Head of caudate nucleus (tissue), 42 donors: ENCODE measurements around the gene C1orf216.
"Not testable (repeated sequence)": the region's sequence is repeated elsewhere in the genome, so short reads cannot be mapped to it uniquely, and the experiment has no call there.

Source experiments
- DNase-seq, 42 donors: peaks; one replicate each; pipeline versions ENCODE4 v3.0.0 to v3.0.0-alpha.2; 2020 to 2021; ENCODE audit warnings: mixed read lengths in 7 of 42
- intact Hi-C: fragments of 100-400 bp; cut with DNase I; formaldehyde crosslinking; loops from one replicate; pipeline ENCODE4 v1.15.0; 2022

C1orf216 gene

DNA sequence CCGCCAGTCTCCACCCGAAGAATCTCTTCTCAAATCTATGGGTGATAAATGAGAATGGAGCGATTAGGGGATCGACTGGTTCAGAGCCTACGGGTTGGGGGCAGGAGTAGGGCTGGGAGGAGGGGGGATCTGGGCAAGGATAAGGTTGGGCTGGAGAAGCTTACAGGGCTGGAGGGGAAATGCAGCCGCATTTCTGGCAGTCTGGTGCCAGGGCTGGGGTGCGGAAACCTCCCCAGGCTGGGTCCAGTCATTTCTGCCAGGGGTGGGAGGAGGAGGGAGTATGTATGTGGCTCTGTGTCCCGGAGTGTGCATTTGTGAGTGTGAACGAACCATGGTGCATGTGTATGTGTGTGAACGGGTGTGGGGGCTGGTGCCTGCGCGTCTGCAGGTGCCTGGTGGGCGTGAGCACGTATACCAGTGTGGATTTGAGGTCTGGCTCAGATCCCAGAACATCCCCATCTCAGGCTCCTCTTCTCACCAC is 10.2 kb downstream of the C1orf216 start:
- intact Hi-C loops, result no loop called here
- peak; percentile 21 to 91 (median 66) for DNase-seq

DNA sequence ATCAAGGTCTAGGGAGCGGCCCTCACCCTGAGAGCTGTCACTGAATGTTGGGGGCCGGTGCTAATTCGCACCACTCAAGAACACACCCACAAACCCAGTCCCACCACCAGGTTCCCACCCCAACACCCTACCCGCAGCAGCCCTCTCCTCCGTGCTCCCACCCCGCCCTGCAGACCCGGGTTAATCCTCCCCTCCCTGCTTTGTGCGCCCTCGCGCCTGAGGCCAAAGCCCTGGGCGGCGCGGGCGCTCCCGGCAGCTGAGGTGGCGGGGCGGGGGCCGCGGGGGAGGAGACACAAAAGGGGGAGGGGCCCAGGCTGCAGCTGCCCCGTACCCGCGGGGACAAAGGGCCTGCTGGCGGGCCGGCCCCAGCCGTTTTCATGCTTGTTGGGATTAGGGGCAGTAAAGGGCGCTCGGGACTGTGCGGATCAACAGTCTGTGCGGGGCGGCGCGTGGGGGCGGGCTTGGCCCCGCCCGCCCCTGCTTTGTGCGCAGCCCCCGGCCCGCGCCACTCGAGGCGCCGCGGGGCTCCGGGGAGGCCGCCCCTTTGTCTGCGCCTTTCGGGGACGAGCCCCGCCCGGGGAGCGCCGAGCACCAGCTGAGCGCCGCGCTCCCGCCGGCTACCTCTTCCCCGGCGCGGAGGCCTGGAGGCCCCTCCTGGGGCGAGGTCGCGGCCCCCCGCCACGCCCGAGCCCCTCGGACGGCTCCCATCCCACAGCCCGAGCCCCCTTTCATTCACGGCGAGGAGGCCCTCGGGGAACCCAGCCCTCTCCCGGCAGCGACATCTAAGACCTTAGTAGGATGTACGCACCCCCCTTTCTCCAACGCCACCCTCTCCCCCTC is 10.9 kb downstream of the C1orf216 start:
- peak in 40 of 42 donors; percentile 18 to 81 (median 60) for DNase-seq
- intact Hi-C loops, result no loop called here

DNA sequence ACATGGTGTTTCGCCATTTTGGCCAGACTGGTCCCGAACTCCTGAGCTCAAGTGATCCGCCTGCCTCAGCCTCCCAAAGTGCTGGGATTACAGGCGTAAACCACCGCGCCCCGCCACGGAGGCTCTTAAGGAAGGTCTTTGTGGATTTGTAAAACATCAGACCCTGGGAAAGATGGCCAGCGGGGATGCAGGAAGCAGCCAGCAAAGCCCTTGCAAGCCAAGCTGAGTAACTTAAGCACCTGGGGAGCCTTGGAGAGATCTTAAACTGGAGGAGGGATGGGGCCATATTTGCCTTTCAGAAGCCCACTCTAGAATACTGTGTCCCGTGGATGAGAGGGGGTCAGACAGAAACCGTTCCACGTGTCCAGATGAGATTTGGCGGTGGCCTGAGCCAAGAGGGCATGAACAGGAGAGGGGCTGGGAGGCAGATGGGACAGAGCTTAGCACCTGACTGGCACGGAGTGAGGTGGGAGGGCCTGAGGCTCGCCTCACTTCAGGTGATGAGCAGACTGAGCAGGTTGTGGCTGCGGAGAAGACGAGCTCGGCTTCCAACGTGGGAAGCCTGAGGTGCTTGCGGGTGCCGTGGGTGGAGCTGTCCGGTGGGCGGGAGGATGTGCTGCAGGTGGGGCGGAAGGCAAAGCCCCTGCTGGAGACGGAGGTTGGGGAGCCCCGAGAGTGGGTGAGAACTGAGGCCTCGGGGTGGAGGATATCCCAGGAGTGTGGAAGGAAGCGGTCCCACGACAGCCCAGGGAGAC is 11.7 kb downstream of the C1orf216 start:
- peak in 24 of 42 donors; percentile 3 to 63 (median 28) for DNase-seq
- intact Hi-C loops, result no loop called here

DNA sequence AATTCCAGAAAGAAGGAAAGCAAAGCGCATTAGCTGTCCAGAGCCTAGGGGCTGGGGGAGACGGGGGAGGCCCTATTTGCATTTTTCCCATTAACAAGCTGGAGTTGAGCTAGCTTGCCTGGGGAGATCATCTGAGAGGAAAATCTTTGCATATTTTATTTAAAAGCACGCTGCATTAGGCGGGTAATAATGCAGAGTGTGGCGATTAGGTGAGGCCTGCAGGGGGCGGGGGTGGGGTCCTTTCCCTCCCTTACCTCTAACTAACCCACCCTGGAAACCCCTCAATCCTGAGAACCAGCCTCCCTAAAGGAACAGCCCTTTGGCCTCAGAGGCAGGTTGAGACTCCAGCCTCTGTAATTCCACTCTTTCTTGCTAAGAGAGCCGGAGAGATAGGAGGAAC is 16.2 kb downstream of the C1orf216 start:
- no peak for DNase-seq
- intact Hi-C loops, result no loop called here

DNA sequence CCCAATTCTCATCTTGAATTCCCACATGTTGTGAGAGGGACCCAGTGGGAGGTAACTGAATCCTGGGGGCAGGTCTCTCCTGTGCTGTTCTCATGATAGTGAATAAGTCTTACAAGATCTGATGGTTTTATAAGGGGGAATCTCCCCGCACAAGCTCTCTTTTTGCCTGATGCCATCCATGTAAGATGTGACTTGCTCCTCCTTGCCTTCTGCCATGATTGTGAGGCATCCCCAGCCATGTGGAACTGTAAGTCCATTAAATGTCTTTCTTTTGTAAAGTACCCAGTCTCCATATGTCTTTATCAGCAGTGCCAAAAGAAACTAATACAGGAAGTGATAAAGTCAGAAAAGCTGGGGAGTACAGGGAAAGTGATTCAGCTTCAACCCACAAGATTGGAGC is 19.5 kb downstream of the C1orf216 start:
- intact Hi-C loops, DNase-seq: not testable (repeated sequence)

DNA sequence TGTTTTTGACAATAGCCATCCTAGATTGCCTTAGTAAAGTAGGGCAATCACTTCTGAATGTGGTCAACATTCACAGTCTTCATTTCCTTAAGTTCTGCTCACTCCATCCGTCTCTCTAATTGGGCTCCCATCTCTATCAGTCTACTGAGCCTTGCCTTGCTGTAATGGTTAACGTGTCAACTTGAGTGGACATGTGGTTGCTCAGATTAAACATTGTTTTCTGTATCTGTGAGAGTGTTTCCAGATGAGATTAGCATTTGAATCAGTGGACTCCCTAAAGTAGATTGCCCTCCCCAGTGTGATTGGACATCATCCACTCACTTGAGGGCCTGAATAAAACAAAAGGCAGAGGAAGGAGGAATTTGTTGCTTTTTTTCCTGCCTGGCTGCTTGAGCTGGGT is 26.4 kb downstream of the C1orf216 start:
- intact Hi-C loops, result no loop called here

DNA sequence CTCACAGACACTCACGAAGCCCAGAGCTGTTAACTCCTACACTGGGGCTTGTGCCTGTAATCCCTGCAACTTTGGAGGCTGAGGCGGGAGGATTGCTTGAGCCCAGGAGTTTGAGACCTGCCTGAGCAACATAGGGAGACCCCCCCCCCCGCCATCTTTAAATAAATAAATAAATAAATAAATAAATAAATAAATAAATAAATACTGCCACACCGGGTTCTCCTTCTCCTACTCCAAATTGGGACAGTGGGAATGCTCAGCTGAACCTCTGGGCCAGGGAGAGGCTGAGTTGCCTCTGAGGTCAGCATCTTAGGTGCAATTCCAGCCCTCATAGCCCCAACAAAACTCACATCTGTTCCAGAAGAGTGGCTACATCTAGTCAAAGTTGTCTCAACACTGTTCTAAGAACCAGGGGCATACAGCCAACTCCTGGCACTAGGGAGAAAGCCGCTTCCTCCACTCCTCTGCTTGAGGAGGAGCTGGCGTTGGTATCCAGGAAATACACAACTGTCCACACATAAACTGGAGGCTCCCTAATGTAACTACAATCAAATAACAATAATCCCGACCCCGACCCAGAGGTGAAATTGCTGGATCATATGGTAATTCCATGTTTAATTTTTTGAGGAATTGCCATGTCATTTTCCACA is 27.0 kb downstream of the C1orf216 start:
- intact Hi-C loops, result no loop called here
- no peak for DNase-seq

More for the DNA sequence above, 26.4 kb downstream of the C1orf216 start:
- DNase-seq, result no peak

DNA sequence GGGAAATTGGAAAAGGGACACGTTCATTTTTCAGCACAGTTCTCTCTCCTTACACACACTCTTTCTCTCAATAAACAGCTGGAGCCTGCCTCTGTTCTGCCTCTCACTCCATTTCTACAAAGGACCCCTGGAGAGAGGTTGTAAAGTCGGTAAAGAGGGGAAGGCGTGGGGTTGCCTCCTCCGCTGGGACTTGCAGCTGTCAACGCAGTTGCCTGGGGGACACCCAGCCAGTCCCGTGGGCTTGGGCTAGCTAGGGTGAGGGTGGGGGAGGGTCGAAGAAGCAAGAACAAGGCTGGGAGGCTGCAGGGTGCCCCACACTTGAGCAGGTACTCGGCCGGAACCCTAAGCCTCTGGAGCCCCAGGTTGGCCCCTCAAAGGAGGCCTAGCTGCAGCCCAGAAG is 27.6 kb downstream of the C1orf216 start:
- intact Hi-C loops, result no loop called here
- DNase-seq, result no peak

DNA sequence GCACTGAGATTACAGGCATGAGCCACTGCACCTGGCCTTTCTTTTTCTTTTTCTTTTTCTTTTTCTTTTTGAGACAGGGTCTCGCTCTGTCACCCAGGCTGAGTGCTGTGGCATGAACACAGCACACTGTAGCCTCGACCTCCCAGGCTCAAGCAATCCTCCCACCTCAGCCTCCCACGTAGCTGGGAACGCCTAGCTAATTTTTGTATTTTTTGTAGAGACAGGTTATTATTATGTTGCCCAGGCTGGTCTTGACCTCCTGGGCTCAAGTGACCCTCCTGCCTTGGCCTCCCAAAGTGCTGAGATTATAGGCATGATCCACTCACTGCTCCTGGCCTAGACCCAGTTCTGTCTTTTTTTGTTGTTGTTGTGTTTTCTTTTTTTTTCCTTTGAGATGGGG is 28.6 kb downstream of the C1orf216 start:
- intact Hi-C loops, DNase-seq: not testable (repeated sequence)

DNA sequence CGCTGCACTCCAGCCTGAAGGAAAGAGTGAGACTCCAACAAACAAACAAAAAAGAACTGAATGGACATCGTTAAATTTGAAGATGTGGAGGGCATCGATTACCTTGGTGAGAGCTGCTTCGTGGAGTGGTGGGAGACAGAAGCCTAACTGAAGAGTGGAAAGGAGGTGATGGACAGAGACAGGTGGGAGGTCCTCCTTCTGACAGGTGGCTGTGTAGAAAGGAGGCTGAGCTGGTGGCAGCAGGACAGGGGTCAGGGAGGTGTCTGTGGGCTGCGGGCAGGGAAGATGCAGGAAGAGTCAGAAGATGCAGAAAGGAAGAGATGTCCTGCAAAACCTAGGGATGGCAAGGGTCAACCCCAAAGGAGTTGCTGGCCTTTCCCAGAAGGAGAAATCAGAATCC is 30.5 kb downstream of the C1orf216 start:
- DNase-seq, result no peak
- intact Hi-C loops, result no loop called here

DNA sequence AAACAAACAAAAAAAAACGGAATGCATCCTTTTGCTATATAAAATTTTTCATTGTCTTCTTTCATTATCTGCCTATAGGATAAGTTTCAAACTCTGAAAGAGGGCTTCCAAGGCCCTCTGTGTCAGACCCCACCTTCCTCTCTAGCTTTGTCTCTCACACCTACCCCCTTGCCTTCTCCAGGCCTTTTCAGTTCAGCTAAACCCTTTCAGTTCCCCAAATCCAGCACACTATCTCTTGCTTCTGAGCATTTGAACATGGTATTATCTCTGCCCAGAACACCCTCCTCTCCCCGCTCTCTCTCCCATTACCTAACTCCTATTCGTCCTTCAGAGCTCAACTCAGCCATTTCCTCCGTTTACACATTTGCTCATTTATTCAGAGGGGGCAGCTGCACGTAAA is 35.7 kb downstream of the C1orf216 start:
- intact Hi-C loops, result no loop called here
- DNase-seq, result no peak

DNA sequence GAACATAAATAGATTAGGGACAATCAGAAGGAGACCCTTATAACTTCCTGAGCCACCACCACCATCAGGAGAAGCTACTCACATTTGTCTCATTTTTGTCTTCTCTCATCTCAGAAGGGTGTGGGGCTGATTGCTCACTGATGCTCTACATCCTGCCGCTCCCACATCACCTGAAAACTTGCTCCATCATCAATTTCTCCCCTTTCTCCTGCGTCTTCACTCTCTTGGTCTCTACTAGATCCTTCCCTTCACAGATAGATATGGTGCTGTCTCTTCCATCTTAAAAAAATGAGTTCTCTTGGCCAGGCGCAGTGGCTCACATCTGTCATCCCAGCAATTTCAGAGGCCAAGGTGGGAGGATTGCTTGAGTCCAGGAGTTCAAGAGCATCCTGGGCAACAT is 38.4 kb downstream of the C1orf216 start:
- DNase-seq, result no peak
- intact Hi-C loops, result no loop called here

DNA sequence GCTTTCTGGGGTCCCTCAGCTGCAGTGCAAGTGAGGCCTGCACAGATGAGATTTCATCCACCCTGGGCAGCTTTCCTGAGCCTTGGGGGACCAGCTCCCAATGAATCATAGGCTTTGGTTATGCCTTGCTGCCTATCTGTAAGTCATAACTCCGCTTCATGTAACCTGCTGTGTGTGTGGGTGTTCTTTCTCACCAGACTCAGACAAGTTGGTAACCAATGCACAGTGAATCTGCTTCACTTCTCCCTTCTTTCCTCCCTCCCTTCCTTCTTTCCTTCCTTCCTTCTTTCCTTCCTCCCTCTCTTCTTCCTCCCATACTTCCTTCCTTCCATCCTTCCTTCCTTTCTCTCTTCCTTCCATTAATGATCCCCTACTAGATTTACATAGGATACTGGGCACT is 42.9 kb downstream of the C1orf216 start:
- intact Hi-C loops, result no loop called here
- peak in 20 of 42 donors; percentile 1 to 66 (median 16) for DNase-seq

DNA sequence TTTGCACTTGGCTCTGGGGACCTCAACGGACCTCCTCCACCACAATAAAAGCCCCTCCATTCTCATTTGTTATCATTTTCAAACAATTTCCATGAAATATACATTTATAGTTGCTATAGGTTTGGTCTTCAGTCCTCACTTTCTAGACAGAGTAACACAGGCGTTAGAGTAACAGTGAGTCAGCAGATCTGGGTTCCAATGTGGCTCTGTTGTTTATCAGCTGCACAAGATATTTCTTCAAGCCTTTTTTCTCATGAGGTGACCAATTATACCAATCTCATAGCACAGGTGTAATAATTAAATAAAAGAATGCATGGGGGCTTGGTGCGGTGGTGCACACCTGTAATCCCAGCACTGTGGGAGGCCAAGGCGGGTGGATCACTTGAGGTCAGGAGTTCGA is 44.6 kb downstream of the C1orf216 start:
- no peak for DNase-seq
- intact Hi-C loops, result no loop called here

DNA sequence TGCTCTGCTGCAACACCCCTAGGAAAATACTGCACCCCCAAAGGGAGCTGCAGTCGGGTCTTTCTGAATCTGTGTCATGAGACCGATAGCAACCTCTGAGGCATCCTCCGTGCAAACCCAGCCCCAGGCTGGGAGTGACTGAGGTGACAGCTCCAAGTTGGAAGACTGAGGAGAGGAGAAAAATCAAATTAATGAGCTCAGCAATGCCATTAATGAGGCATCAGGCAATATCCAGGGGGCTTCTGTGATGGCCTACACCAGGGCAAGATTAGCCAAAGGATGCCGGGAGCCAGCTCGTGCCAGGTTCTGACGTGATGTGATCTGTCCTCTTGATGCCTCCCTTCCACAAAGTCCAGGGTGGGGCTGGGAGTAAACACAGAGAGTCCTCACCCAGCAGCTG is 46.6 kb downstream of the C1orf216 start:
- intact Hi-C loops, result no loop called here
- DNase-seq, result no peak

DNA sequence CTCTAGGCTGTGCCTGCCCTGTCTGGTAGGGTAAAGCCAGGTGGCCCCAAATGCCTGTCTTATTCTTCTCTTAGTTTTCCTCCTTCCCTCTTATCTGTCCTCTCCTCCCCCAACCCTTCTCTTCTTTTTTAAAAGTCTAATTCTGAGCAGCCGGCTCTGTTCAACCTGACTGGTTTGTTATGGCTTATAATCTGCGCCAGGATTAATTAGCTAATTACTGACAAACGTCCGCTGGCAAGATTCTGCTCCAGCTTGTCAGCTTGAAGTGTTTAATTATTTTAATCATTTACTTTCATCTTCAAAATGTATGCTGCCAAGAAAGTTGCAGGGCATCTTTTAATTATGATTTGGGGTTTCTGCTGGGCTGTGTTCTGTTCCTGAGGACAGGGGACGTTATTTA is 50.2 kb downstream of the C1orf216 start:
- DNase-seq, result no peak

DNA sequence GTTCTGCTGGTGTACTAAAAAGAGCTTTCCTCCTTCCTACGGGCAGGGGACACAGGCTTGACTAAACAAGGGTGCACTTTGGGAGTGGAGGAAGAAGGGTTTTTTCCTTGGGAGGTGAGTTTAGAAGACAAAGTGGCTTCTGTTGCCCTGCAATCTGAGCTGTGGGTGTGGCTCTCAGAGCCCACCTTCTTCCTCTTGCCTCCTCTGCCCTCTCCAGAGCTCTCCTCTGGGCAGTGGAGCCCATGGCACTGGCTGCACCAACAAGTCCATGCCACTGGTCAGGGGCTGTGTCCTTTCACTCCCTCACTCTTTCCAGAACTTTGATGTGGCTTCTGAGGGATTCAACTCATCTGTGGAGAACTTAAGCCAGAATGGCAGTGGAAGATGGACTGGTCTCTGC is 51.8 kb downstream of the C1orf216 start:
- DNase-seq, result no peak
- intact Hi-C loops, result no loop called here

More for the DNA sequence above, 50.2 kb downstream of the C1orf216 start:
- intact Hi-C loops, result no loop called here

DNA sequence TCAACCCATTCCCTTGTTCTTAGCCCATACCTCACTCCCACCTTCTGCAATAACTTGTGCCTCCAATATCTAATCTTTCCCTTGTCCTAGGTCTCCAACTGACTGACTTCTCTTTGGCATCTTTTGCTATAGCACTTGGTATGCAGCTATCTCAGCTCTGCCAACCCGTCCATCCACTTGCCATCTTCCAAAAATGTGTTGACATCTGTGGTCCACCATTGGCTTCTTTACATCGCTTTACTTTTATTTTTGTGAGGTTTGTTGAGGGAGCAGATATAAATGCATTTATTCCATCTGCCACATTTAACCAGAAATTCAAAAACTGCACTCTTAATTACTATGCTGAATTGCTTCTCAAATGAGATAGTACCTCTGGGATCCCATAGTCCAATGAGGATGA is 52.5 kb downstream of the C1orf216 start:
- DNase-seq, result no peak
- intact Hi-C loops, result no loop called here
